Activated CD8-positive, alpha-beta memory T cell treated with anti-CD3 and anti-CD28 coated beads, Interleukin-2, amount 50 U/mL, for 24 hours (primary cell): ENCODE measurements around the gene MAGT1.
"Not testable (repeated sequence)": the region's sequence is repeated elsewhere in the genome, so short reads cannot be mapped to it uniquely, and the experiment has no call there.

Experiments
- DNase-seq: peaks from one replicate; pipeline ENCODE4 v3.0.0-alpha.2; 2020; ENCODE audit errors: extremely low read depth

Gene MAGT1

GRCh38 chrX:77831544-77831943 lies 63.7 kb downstream of the MAGT1 start:
- DNase-seq, result not testable (repeated sequence)

DNA sequence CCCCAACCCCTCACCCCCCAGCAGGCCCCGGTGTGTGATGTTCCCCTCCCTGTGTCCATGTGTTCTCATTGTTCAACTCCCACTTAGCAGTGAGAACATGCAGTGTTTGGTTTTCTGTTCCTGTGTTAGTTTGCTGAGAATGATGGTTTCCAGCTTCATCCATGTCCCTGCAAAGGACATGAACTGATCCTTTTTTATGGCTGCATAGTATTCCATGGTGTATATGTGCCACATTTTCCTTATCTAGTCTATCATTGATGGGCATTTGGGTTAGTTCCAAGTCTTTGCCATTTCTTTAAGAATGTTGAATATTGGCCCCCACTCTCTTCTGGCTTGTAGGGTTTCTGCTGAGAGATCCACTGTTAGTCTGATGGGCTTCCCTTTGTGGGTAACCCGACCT lies 73.2 kb downstream of the MAGT1 start:
- not testable (repeated sequence) for DNase-seq

- DNase-seq, result no peak
Observed at GRCh38 chrX:77820091-77820727, 75.0 kb downstream of the MAGT1 start.

DNA sequence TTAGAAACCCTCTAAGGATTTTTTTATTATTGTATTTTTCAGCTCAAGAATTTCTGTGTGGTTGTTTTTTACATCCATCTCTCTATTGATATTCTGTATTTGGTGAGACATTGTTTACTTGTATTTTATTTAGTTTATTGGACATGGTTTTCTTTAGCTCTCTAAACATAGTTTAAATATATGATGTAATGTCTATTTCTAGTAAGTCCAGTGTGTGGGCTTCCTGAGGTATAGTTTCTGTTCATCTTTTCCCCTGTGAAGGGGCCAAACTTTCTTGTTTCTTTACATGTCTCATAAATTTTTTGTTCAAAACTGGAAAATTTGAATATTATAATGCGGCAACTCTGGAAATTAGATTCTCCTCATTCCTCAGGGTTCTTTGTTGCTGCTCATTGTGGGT lies 81.0 kb downstream of the MAGT1 start:
- DNase-seq, result no peak

DNA sequence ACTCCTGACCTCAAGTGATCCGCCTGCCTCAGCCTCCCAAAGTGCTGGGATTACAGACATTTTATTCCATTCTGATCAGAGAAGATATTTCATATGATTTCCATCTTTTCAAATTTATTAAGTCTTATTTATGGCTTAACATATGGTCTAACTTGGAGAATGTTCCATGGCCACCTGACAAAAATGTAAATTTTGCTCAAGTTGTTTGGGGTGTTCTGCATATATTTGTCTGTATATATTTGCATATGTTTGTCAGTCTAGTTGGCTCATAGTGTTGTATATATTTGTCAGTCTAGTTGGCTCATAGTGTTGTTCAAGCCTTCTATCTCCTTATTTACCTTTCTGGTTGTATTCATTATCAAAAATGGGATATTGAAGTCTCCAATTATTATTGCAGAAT lies 93.0 kb downstream of the MAGT1 start:
- no peak for DNase-seq

DNA sequence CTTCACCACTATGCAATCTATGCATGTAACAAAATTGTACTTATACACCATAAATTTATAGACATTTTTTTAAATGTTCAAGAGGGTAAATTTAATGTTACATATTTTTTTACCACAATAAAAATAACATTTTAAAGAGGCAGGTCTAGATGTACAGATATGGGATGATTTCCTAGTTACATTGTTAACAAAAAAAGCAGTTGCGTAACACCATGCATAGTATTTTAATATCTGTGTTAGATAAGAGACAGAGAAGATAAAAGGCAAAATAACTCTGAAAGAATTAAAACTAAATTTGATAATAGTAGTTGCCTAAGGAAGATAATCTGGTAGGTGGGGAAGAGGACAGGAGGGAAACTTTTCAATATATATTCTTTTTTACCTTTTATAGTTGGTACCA lies 100.1 kb downstream of the MAGT1 start:
- DNase-seq, result no peak

GRCh38 chrX:77793946-77794345 lies 101.3 kb downstream of the MAGT1 start:
- DNase-seq, result no peak

DNA sequence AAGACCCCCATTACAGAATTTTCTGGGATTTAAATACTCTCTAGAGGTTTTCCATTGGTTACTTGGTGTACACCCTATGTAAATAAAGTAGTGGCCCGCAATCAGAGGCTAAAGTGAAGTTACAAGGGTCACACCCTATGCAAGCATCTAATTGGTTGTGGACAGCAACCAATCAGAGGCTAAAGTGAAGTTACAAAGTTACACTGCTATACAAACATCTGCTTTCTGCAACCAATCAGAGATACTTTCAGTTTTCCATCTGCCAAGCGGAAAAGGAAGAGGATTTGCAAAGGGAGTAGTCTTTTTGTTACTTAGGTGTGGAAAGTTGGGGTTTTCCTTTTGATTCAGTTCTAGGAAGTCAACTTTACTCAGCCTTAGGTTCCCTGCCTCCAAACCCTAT lies 107.2 kb downstream of the MAGT1 start:
- DNase-seq, result no peak

- DNase-seq, result no peak
Observed at GRCh38 chrX:77786365-77786680, 108.9 kb downstream of the MAGT1 start.

DNA sequence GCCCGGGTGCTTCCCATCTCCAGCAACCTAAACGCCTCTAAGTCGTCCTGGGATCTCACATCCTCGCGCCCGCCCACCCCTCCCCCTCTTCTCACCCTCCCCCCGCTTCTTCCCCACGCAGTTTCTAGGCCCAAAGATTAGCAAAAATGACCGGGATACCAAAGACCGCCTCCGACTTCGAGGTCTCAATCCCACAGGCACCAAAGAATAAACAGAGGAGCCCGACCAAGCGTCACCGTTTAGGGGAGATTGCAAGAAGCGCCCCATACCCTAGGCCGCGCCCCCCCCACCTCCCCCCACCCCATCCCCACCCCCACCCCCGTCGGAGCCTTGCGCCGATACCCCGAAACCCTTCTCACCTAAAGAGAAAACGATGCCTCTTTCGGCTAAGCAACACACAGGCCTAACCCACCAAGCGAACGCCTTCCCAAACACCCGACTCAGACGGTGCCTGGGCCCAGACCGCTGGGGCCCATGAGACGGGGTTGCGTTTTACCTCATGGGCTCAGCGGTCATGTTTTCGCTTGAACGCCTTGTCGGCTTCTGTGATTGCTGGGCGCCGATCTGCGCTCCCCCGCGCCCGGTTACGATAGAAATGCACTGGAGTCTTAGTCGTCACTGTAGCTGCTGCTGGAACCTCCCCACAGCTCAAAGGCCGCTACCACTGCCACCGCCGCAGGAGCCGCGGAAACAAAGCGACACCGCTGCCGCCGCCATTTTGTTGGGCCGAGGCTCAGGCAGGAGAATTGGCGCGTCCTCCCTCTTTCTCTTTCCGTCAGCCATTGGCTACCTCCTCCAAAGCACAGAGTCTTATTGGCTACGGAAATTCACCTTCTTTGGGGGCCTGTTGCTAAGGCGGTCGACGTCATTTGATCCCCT lies 109.5 kb downstream of the MAGT1 start, which contains the start of gene ATRX:
ATRX (minus strand) TSS at position 731 of the 879 bp plus-strand sequence; CDS start at position 516, 215 bp downstream.
- peak; percentile 31 for DNase-seq

DNA sequence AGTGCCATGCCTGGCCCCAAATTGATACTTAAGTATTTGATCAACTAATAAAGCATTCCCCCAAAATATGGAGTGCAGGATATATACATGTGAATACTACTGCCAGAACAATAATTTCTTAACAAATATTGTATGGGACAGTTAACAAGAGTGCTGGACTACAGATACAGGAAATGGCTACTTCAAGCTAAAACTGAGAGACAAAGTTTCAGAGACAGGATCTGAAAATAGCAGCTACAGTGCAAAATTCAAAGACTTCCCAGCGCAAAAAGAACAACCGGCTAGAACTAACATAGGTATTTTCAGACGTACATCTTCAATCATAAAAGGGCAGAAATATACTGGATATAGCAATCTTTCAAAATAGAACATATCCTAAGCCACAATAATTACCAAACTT lies 115.5 kb downstream of the MAGT1 start:
- DNase-seq, result no peak

GRCh38 chrX:77776659-77777058 lies 118.6 kb downstream of the MAGT1 start:
- no peak for DNase-seq
